RWPE2 (cell line): ENCODE data around the gene CCNJL.

Experiments used
- ATAC-seq: fragments of 200-7000 bp; cut with Tn5 transposase; 3 replicates; pipeline ENCODE4 v1.9.1; 2021; ENCODE audit warnings: low read depth
- DNase-seq: peaks from one replicate; pipeline ENCODE4 v3.0.0-alpha.2; 2020; ENCODE audit warnings: low spot score
- H3K27ac ChIP-seq: fragments of 450-650 bp; 2 replicates; pipeline ENCODE4 v1.5.1; 2017; ENCODE audit warnings: mild to moderate bottlenecking; ENCODE audit not compliant: poor library complexity, severe bottlenecking
- H3K27me3 ChIP-seq: fragments of 250-450 bp; sonication (Bioruptor Pico); 2 replicates; pipeline ENCODE4 v1.5.1; 2021; ENCODE audit warnings: mild to moderate bottlenecking, moderate library complexity; ENCODE audit not compliant: insufficient read depth, poor library complexity, severe bottlenecking
- H3K36me3 ChIP-seq: fragments of 250-450 bp; sonication (Bioruptor Pico); 2 replicates; pipeline ENCODE4 v1.5.1; 2020; ENCODE audit warnings: low read depth, mild to moderate bottlenecking, moderate library complexity
- H3K4me1 ChIP-seq: fragments of 250-450 bp; sonication (Bioruptor Pico); 2 replicates; pipeline ENCODE4 v1.5.1; 2021; ENCODE audit warnings: mild to moderate bottlenecking, moderate library complexity; ENCODE audit not compliant: insufficient read depth, poor library complexity, severe bottlenecking
- H3K4me3 ChIP-seq: fragments of 250-450 bp; sonication (Bioruptor Pico); 2 replicates; pipeline ENCODE4 v1.5.1; 2021; ENCODE audit warnings: mild to moderate bottlenecking, moderate library complexity; ENCODE audit not compliant: severe bottlenecking
- H3K9me3 ChIP-seq: fragments of 250-450 bp; sonication (Bioruptor Pico); 2 replicates; pipeline ENCODE4 v1.5.1; 2021; ENCODE audit warnings: mild to moderate bottlenecking, moderate library complexity; ENCODE audit not compliant: severe bottlenecking
- CTCF ChIP-seq: fragments of 450-650 bp; IDR thresholded peaks from one replicate; pipeline ENCODE4 v1.5.1; 2017; ENCODE audit warnings: mild to moderate bottlenecking, moderate library complexity; ENCODE audit not compliant: poor library complexity, severe bottlenecking

CCNJL gene

GRCh38 chr5:160281275-160281674, 31.1 kb downstream of the CCNJL start:
- H3K27me3 ChIP-seq: no peaks in the 10 kb centered on the region
- no peaks in the 10 kb centered on the region for H3K9me3 ChIP-seq
- no peak overlapping the region for H3K4me3 ChIP-seq
- H3K36me3 ChIP-seq: peaks cover 33% of the 10 kb centered on the region
- DNase-seq (no peak), ATAC-seq (no peak)
- TF ChIP-seq CTCF: no peak
- no peaks in the 10 kb centered on the region for H3K4me1 ChIP-seq
- H3K27ac ChIP-seq: no peak overlapping the region

- Histone ChIP-seq H3K36me3 (peaks cover 38% of the 10 kb centered on the region), H3K27me3 (no peaks in the 10 kb centered on the region), H3K4me1 (no peaks in the 10 kb centered on the region), H3K4me3 (no peak overlapping the region), H3K27ac (no peak overlapping the region), H3K9me3 (no peaks in the 10 kb centered on the region)
- no peak for DNase-seq
- TF ChIP-seq CTCF: no peak
- ATAC-seq: no peak
Observed at GRCh38 chr5:160280384-160281095, 31.8 kb downstream of the CCNJL start.

- H3K4me1 ChIP-seq: no peaks in the 10 kb centered on the region
- H3K9me3 ChIP-seq: no peaks in the 10 kb centered on the region
- no peak for TF ChIP-seq CTCF
- no peaks in the 10 kb centered on the region for H3K27me3 ChIP-seq
- DNase-seq: no peak
- peaks cover 38% of the 10 kb centered on the region for H3K36me3 ChIP-seq
- no peak for ATAC-seq
- no peak overlapping the region for H3K4me3 ChIP-seq
- H3K27ac ChIP-seq: no peak overlapping the region
Observed at GRCh38 chr5:160278343-160278742, 34.0 kb downstream of the CCNJL start.

GRCh38 chr5:160274483-160274931, 37.9 kb downstream of the CCNJL start:
- H3K36me3 ChIP-seq: peaks cover 25% of the 10 kb centered on the region
- no peak overlapping the region for H3K27ac ChIP-seq
- H3K9me3 ChIP-seq: no peaks in the 10 kb centered on the region
- DNase-seq: no peak
- H3K4me1 ChIP-seq: peaks cover 21% of the 10 kb centered on the region
- H3K4me3 ChIP-seq: no peak overlapping the region
- no peak for ATAC-seq
- TF ChIP-seq CTCF: no peak
- no peaks in the 10 kb centered on the region for H3K27me3 ChIP-seq

GRCh38 chr5:160272889-160273288, 39.5 kb downstream of the CCNJL start:
- TF ChIP-seq CTCF: no peak
- DNase-seq (no peak), ATAC-seq (no peak)
- no peaks in the 10 kb centered on the region for H3K27me3 ChIP-seq
- H3K9me3 ChIP-seq: no peaks in the 10 kb centered on the region
- no peak overlapping the region for H3K27ac ChIP-seq
- peaks cover 30% of the 10 kb centered on the region for H3K4me1 ChIP-seq
- H3K36me3 ChIP-seq: peaks cover 18% of the 10 kb centered on the region
- no peak overlapping the region for H3K4me3 ChIP-seq
